ENCODE data around the gene CCDC87. TPM values are rescaled to one million over a fixed set of nuclear protein-coding genes. Genes with fewer than 3 reads are reported as not detected.

CCDC87 gene
- total RNA-seq, 1 donor from 2014 or later: 0.54 TPM

DNA sequence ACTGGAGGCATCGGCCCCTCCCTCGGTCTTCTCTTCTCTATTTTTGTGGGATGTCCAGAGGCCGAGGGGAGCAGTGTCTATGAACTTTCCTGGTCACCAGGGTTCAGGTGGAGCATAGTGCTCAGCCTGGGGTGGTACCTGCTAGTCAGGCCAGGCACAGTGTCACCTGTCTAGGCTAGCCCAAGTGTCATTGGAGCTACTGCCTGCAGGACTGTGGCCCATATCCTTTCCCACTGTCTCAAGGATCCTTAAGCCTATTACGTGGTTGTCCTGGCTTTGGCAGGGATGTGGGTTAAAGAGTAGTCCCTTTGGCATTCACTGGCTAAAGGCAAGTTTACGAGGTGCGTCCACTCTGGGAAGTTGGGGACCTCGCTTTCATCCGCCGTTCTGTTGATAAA lies 32.9 kb upstream of the CCDC87 start:
- H3K4me1 Mint-ChIP-seq (ENCODE audit: unreplicated experiment): peaks cover 21% of the 10 kb centered on the region
- H3K9me3 Mint-ChIP-seq (ENCODE audit: unreplicated experiment): no peaks in the 10 kb centered on the region
- no peak overlapping the region for H3K4me3 Mint-ChIP-seq (ENCODE audit: unreplicated experiment)
- peaks cover 4% of the 10 kb centered on the region for H3K27me3 Mint-ChIP-seq (ENCODE audit: unreplicated experiment)
- TF ChIP-seq, protein P1, sequence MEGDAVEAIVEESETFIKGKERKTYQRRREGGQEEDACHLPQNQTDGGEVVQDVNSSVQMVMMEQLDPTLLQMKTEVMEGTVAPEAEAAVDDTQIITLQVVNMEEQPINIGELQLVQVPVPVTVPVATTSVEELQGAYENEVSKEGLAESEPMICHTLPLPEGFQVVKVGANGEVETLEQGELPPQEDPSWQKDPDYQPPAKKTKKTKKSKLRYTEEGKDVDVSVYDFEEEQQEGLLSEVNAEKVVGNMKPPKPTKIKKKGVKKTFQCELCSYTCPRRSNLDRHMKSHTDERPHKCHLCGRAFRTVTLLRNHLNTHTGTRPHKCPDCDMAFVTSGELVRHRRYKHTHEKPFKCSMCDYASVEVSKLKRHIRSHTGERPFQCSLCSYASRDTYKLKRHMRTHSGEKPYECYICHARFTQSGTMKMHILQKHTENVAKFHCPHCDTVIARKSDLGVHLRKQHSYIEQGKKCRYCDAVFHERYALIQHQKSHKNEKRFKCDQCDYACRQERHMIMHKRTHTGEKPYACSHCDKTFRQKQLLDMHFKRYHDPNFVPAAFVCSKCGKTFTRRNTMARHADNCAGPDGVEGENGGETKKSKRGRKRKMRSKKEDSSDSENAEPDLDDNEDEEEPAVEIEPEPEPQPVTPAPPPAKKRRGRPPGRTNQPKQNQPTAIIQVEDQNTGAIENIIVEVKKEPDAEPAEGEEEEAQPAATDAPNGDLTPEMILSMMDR (IDR thresholded peaks at IDR 0.05; ENCODE audit: unreplicated experiment): no peak
- DNase-seq (ENCODE audit: low spot score): no peak
- peaks cover 45% of the 10 kb centered on the region for H3K36me3 Mint-ChIP-seq (ENCODE audit: low read depth, unreplicated experiment)
- no peak overlapping the region for H3K27ac Mint-ChIP-seq (ENCODE audit: unreplicated experiment)

DNA sequence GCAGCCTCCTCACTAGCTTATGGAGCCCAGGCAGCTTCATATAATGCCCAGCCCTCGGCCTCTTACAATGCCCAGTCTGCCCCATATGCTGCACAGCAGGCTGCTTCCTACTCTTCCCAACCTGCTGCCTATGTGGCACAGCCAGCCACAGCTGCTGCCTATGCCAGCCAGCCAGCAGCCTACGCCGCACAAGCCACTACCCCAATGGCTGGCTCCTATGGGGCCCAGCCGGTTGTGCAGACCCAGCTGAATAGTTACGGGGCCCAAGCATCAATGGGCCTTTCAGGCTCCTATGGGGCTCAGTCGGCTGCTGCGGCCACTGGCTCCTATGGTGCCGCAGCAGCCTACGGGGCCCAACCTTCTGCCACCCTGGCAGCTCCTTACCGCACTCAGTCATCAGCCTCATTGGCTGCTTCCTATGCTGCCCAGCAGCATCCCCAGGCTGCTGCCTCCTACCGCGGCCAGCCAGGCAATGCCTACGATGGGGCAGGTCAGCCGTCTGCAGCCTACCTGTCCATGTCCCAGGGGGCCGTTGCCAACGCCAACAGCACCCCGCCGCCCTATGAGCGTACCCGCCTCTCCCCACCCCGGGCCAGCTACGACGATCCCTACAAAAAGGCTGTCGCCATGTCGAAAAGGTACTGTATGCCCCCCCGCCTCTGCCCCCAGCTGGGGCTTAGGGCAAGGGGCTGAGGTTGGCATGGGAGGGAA lies 32.3 kb upstream of the CCDC87 start:
- no peak overlapping the region for H3K4me3 Mint-ChIP-seq (ENCODE audit: unreplicated experiment)
- H3K27ac Mint-ChIP-seq (ENCODE audit: unreplicated experiment): no peak overlapping the region

DNA sequence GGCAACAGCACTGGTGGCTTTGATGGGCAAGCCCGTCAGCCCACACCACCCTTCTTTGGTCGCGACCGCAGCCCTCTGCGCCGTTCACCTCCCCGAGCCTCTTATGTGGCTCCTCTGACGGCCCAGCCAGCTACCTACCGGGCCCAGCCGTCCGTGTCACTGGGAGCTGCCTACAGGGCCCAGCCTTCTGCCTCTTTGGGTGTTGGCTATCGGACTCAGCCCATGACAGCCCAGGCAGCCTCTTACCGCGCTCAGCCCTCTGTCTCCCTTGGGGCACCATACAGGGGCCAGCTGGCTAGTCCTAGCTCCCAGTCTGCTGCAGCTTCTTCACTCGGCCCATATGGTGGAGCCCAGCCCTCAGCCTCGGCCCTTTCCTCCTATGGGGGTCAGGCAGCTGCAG lies 31.6 kb upstream of the CCDC87 start:
- peaks cover 46% of the 10 kb centered on the region for H3K36me3 Mint-ChIP-seq (ENCODE audit: low read depth, unreplicated experiment)

More for the DNA sequence above, 32.3 kb upstream of the CCDC87 start:
- no peaks in the 10 kb centered on the region for H3K9me3 Mint-ChIP-seq (ENCODE audit: unreplicated experiment)
- H3K4me1 Mint-ChIP-seq (ENCODE audit: unreplicated experiment): peaks cover 21% of the 10 kb centered on the region
- no peak for DNase-seq (ENCODE audit: low spot score)
- peaks cover 44% of the 10 kb centered on the region for H3K36me3 Mint-ChIP-seq (ENCODE audit: low read depth, unreplicated experiment)
- TF ChIP-seq, protein P1 (IDR thresholded peaks at IDR 0.05; ENCODE audit: unreplicated experiment): no peak
- H3K27me3 Mint-ChIP-seq (ENCODE audit: unreplicated experiment): peaks cover 4% of the 10 kb centered on the region

DNA sequence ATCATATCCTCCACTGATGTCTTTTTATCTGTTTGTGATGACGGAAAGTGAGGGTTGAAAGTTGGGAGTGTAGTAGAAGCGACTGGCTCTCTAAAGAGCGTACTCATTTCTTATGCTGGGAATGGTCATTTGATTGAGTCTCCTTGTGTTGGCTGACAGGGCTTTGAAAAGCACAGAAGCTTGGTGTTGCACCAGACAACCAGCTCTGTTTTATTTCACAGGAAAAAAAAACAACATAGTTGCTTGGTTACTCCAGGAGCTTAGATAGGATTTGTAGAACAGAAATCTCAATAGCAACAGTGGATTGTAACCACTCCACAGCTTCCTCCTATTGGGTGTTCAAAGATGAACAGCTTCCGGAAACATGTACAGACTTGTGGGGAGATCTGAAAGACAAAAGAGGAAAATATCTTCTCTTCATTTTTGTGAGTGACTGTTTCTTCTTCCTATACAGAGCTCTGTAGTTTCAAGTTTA lies 26.3 kb upstream of the CCDC87 start:
- peaks cover 32% of the 10 kb centered on the region for H3K36me3 Mint-ChIP-seq (ENCODE audit: low read depth, unreplicated experiment)
- H3K9me3 Mint-ChIP-seq (ENCODE audit: unreplicated experiment): no peaks in the 10 kb centered on the region
- H3K4me1 Mint-ChIP-seq (ENCODE audit: unreplicated experiment): peaks cover 46% of the 10 kb centered on the region
- peaks cover 18% of the 10 kb centered on the region for H3K27me3 Mint-ChIP-seq (ENCODE audit: unreplicated experiment)
- H3K27ac Mint-ChIP-seq (ENCODE audit: unreplicated experiment): peak overlapping the region; percentile 98
- no peak for DNase-seq (ENCODE audit: low spot score)
- TF ChIP-seq, protein P1 (IDR thresholded peaks at IDR 0.05; ENCODE audit: unreplicated experiment): no peak
- H3K4me3 Mint-ChIP-seq (ENCODE audit: unreplicated experiment): peak overlapping the region; percentile 99

More for the DNA sequence above, 31.6 kb upstream of the CCDC87 start:
- no peak for DNase-seq (ENCODE audit: low spot score)
- Mint-ChIP-seq H3K9me3 (ENCODE audit: unreplicated experiment) (no peaks in the 10 kb centered on the region), H3K27me3 (ENCODE audit: unreplicated experiment) (peaks cover 4% of the 10 kb centered on the region), H3K27ac (ENCODE audit: unreplicated experiment) (no peak overlapping the region), H3K4me3 (ENCODE audit: unreplicated experiment) (no peak overlapping the region), H3K4me1 (ENCODE audit: unreplicated experiment) (peaks cover 25% of the 10 kb centered on the region)
- TF ChIP-seq, protein P1 (IDR thresholded peaks at IDR 0.05; ENCODE audit: unreplicated experiment): no peak

DNA sequence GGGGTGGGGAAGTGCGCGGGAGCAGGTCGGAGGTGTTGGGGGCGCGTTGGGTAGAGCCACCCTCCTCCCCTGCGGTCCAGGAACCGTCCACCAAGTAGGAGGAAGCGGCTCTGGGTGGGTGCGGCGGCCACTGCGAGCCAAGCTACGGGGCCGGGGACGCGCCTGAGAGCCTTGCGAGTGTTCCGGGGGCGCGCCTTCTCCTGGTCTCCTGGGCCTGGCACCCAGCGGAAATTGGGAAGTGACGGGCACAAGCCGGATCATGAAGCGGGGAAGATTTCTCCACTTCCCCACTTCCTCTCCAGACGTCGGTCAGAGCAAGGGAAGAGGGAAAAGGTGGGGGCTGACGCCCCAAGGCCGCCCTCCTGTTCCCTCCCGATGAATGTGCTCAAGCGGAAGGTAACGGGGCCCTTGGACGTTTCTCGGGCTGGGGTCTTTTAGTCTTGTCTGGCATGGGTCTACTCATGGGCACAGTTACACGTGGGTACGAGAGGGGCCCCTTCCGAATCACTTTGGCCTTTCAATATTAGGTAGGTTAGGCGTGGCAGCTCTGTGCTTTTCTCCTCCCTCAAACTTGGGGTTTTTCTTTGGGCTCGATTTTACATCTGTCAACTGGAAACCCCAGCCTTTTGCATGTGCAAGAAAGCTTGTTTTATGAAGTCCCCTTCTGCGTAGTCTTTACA lies 24.4 kb upstream of the CCDC87 start:
- Mint-ChIP-seq H3K36me3 (ENCODE audit: low read depth, unreplicated experiment) (peaks cover 21% of the 10 kb centered on the region), H3K9me3 (ENCODE audit: unreplicated experiment) (no peaks in the 10 kb centered on the region), H3K27ac (ENCODE audit: unreplicated experiment) (peak overlapping the region; percentile 98), H3K27me3 (ENCODE audit: unreplicated experiment) (peaks cover 18% of the 10 kb centered on the region), H3K4me3 (ENCODE audit: unreplicated experiment) (peak overlapping the region; percentile 99), H3K4me1 (ENCODE audit: unreplicated experiment) (peaks cover 33% of the 10 kb centered on the region)
- TF ChIP-seq, protein P1 (IDR thresholded peaks at IDR 0.05; ENCODE audit: unreplicated experiment): no peak
- peak; percentile 82 for DNase-seq (ENCODE audit: low spot score)

All from endothelial cell (in vitro differentiated cells).